ENCODE results near the gene DNAJC15.
A peak's percentile ranks its signal among the peaks of the same experiment; 100 is the strongest.
"Not testable (repeated sequence)": the region's sequence is repeated elsewhere in the genome, so short reads cannot be mapped to it uniquely, and the experiment has no call there.

DNAJC15 gene

GRCh38 chr13:43046259-43046658 lies 22.9 kb downstream of the DNAJC15 start:
- no peak for DNase-seq

DNA sequence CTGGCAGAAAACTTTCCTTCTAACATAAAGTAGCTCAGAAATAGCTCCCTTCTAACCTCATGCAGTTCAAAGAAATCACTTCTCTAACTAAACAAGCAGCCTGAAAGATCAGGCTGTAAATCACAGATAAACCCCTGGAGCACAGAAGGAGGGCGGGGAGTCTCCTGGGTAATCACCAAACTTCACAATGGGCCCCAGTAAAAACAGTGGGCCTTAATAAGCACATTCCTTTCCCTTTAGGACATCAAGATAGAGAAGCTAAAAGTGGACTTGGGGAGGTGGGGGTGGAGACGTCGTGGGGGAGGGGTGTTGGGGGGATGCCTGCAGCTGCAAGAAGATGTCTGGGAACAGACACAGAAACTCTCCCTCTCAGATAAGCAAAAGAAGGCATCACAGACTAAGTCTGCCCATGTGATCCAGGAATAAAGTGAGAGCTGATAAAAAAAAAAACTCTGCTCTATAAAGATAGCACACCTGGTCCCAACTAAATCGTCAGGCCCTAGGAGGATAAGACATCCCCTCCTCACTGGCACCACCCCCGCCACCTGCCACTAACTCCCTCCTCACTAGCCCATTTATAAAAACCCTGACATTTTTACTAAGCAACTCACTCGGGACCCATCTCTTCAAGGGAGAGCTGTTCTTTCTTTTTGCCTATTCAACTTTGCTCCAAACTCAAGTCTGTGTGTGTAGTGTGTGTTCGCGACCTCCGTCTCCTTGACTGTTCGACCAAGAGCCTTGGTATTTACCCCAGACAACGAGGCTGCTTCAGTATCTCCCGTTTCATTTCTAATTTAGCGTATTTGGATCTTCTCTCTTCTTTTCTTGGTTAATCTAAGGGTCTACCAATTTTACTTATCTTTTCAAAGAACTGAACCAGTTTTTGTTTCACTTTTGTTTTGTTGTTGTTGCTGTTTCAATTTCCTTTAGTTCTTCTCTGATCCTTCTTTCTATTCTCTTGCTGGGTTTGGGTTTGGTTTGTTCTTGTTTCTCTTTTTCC lies 31.7 kb downstream of the DNAJC15 start:
- no peak for DNase-seq

- DNase-seq: no peak
Observed at GRCh38 chr13:43057653-43058317, 34.4 kb downstream of the DNAJC15 start.

DNA sequence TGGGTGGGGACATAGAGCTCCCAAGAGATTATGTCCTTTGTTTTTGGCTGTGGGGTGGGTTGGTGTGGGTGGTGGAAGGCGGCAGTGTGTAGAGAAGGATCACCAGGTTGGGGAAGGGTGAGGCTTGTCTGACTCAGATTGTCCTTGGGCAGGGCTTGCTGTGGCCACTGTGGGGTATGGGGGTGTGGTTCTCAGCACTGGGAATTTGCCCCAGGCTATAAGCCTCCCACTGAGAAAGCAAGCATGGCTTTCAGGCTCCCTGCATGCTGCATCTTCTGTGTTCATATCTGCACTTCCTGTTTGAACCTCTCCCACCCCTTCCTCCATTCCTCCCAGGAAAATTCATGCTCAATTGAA lies 34.9 kb downstream of the DNAJC15 start:
- no peak for DNase-seq

- DNase-seq: no peak
Observed at GRCh38 chr13:43058831-43059230, 35.4 kb downstream of the DNAJC15 start.

GRCh38 chr13:43059779-43060178 lies 36.4 kb downstream of the DNAJC15 start:
- not testable (repeated sequence) for DNase-seq

DNA sequence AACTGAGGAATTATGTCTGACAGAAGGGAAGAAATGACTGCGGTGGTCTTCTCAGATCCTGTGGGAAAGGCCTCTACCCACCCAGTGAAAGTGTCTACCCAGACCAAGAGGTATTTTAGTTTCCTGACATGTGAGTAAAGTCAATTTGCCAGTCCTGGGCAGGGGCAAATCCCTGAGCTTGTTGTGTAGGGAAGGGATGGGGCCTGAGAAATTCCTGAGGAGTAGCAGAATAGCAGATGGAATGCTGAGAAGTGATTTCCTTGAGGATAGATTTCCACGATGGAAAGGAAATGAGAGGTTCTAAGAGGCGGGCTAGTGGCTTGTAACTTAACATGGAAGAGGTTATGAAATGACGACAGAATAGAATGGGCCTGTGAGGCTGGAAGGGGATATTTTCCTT lies 37.4 kb downstream of the DNAJC15 start:
- DNase-seq: not testable (repeated sequence)

GRCh38 chr13:43061496-43062280 lies 38.3 kb downstream of the DNAJC15 start:
- no peak for DNase-seq

GRCh38 chr13:43071824-43072223 lies 48.4 kb downstream of the DNAJC15 start:
- no peak for DNase-seq

DNA sequence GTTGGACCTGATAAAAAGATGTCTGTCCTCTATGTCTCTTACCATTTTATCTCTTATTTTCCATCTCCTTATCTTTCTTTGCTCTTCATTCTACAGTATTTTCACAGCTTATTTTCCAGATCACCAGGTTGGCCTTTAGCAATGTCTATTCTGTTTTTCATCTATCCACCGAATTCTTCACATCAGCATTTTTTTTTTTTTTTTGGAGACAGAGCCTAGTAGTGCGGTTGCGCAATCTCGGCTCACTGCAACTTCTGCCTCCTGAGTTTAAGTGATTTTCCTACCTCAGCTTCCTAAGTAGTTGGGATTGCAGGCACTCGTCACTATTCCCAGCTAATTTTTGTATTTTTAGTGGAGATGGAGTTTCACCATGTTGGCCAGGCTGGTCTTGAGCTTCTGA lies 49.0 kb downstream of the DNAJC15 start:
- DNase-seq: no peak

- DNase-seq: no peak
Observed at GRCh38 chr13:43074824-43075510, 51.6 kb downstream of the DNAJC15 start.

DNA sequence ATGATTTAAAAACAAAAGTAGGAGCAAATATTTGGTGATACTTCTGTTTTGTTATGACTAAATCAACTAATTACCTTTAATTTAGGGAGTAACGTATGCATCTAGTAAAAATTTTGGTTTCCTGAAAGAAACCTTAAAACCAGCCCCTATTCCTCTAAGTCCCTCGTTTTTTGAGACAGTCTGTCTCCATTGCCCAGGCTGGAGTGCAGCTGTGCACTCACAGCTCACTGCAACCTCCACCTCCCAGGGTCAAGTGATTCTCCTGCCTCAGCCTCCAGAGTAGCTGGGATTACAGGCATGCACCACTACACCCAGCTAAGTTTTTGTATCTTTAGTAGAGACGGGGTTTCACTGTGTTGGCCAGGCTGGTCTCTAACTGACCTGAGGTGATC lies 52.1 kb downstream of the DNAJC15 start:
- DNase-seq: not testable (repeated sequence)

- no peak for DNase-seq
Observed at GRCh38 chr13:43077046-43077445, 53.7 kb downstream of the DNAJC15 start.

GRCh38 chr13:43077461-43077860 lies 54.1 kb downstream of the DNAJC15 start:
- DNase-seq: no peak

DNA sequence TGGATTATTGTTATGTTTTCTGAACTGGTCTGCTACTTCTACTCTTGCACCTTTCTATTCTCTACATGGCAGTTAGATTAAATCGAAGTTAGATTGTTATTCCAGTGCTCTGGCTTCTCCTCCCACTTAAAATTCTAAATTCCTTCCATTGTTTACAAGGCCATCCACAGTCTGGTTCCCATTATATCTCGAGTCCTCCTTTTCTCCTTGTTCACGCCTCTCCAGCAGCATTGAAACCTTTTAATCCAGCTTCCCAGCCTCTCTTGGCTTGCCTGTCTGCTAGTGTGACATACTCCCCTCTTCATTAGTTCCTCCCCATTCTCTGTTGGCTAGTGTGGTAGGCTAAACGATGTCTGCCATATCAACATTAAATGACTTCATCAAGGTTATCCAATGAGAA lies 54.5 kb downstream of the DNAJC15 start:
- no peak for DNase-seq

DNA sequence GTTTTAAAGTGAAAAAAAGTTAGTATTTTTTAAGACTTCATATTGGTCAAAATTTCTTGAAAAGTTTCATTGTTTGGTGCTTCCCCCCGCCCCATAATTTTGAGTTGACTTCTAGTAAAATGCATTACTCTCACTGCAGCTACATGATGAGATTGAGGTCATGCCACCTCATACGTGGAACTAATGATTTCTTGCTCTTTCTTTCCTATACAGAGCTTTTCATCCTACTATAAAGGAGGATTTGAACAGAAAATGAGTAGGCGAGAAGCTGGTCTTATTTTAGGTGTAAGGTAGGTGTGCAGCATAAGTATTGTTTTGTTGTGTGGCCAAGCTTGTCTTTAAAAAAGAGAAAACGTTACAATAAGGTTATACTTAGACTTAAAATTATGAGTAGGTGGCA lies 55.0 kb downstream of the DNAJC15 start:
- DNase-seq: no peak

GRCh38 chr13:43079392-43079931 lies 56.1 kb downstream of the DNAJC15 start:
- DNase-seq: no peak

DNA sequence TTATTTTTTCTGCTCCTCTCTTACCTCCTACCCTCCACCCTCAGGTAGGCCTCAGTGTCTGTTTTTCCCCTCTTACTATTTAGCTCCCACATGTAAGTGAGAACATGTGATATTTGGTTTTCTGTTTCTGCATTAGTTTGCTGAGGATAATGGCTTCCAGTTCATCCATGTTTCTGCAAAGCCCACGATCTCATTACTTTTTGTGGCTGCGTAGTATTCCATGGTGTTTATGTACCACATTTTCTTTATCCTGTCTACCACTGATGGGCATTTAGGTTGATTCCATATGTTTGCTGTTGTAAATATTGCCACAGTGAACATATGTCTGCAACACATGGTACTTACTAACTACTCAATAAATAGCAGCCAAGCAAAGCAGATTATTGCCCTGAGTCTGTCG lies 56.8 kb downstream of the DNAJC15 start:
- no peak for DNase-seq

DNA sequence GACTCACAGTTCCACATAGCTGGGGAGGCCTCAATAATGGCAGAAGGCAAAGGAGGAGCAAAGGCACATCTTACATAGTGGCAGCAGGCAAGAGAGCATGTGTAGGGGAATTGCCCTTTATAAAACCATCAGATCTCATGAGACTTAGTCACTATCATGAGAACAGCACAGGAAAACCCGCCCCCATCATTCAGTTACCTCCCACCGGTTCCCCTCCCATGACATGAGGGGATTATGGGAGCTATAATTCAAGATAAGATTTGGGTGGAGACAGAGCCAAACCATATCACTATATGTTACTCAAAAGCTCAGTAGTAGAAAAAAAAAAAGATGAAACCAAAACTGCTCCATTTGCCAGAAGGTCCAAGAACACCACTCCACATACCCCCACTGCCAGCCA lies 58.5 kb downstream of the DNAJC15 start:
- no peak for DNase-seq

GRCh38 chr13:43083750-43084149 lies 60.4 kb downstream of the DNAJC15 start:
- DNase-seq: no peak

DNA sequence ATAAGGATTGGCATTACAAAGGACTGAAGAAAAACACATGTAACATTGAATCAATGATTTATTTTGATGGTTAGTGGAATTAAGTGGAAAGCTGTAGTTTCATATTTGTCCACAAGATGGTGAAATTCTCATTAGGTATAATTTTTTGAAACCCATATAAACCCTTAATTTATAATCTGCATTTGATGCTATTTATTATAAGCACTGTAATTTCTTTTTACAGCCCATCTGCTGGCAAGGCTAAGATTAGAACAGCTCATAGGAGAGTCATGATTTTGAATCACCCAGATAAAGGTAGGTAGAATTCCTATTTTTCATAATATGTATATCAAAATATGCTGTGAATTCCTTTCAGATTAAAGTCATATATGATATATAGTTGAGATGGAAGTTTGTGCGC lies 62.2 kb downstream of the DNAJC15 start:
- peak; percentile 22 to 24 for DNase-seq

DNA sequence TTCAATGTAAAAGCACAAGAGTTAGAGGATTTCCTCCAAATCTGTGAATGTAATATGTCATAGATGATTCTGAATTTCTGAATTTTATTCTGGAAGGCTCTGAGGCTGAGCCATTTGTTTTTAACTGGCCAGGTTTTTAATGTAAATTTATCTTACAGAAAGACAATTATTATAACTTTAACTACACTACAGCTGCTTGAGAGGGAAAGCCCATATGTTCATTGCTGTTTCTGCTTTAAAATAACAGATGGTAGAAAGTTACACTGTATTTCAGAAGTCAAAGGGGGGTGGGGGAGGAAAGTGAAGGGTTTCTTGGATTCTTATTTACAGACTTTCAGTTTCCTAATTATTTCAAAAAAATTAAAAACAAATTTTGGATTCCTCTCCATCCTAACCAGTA lies 62.8 kb downstream of the DNAJC15 start:
- no peak for DNase-seq

Measured in AML-193 (cell line).